ES-I3 (cell line): Measurements from ENCODE around the gene EPB41L1.

ENCODE experiments used
- H3K36me3 ChIP-seq: 2 replicates; pipeline ENCODE4 v1.6.1; 2013; ENCODE audit warnings: mild to moderate bottlenecking, low read length, control low read depth, moderate library complexity; ENCODE audit not compliant: insufficient read depth
- H3K4me1 ChIP-seq: 2 replicates; pipeline ENCODE4 v1.6.1; 2013; ENCODE audit warnings: mild to moderate bottlenecking, control low read depth, low read length; ENCODE audit not compliant: insufficient read depth
- H3K9ac ChIP-seq: 2 replicates; pipeline ENCODE4 v1.6.1; 2013; ENCODE audit warnings: low read depth, mild to moderate bottlenecking, low read length, moderate library complexity
- H3K9me3 ChIP-seq: 2 replicates; pipeline ENCODE4 v1.6.1; 2013; ENCODE audit warnings: mild to moderate bottlenecking, low read length, moderate library complexity; ENCODE audit not compliant: control insufficient read depth, insufficient read depth

EPB41L1 gene

DNA sequence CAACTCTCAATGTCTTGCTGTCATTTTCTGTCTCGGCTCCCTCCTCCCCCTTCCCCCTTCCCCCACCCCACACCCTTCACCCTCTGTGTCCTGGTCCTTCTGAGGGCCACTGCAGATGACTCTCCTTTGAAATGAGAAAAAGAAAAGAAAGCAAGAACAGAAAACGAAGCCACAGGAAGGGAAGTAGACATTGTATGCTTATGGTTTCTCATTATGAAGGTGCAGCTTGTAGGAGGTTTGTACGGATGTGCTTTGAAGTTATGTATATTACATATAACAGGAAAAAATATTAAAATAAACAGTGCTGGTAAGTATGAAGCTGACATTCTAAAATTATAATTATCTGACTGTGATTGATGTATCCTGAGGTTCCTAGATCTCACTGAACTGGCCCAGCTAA lies 75.5 kb downstream of the EPB41L1 start:
- Histone ChIP-seq H3K4me1 (no peaks in the 10 kb centered on the region), H3K9me3 (no peaks in the 10 kb centered on the region), H3K9ac (no peak overlapping the region), H3K36me3 (no peaks in the 10 kb centered on the region)

DNA sequence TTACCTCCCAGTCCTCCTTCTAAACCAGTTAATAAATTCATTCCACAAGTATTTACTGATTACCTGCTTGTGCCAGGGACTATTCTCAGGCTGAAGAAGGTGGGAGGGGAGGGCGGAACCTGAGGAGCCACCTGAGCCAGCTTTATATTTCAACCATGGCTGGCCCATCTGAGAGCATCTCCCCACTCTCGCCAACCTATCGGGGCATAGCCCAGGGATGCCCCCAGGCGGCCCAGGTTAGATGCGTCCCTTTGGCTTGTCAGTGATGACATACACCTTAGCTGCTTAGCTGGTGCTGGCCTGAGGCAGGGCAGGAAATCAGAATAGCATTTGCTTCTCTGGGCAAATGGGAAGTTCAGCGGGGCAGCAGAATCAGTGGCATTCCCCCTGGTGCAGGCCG lies 76.8 kb downstream of the EPB41L1 start:
- Histone ChIP-seq H3K36me3 (no peaks in the 10 kb centered on the region), H3K9me3 (no peaks in the 10 kb centered on the region), H3K9ac (no peak overlapping the region), H3K4me1 (no peaks in the 10 kb centered on the region)

DNA sequence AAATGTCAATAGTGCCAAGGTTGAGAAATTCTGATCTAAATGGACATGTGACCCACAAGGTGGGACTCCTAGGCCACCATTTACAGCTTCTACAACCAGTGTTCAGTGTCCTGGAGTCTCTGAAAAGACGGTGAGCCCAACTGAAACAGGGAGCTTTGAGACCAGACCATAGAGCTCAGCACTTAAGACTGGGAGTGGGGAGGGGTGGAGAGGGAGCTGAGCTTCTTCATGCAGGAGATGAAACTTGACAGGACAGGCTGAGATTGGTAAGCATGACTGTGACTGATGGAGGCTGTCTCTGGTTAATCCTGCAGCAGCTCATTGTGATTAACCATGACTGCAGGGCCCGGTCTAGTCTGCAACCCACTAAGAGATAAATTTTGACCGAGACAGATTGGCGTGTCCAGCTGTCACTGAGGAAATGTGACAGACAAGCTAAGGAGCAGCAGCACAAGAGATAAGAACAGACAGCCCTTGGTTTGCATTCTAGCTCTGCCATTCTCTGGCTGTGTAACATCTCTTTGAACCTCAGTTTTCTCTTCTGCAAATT lies 80.3 kb downstream of the EPB41L1 start:
- peaks cover 4% of the 10 kb centered on the region; the same call in 1 of the 2 replicates for H3K4me1 ChIP-seq
- H3K36me3 ChIP-seq: no peaks in the 10 kb centered on the region
- no peaks in the 10 kb centered on the region for H3K9me3 ChIP-seq
- no peak overlapping the region for H3K9ac ChIP-seq

DNA sequence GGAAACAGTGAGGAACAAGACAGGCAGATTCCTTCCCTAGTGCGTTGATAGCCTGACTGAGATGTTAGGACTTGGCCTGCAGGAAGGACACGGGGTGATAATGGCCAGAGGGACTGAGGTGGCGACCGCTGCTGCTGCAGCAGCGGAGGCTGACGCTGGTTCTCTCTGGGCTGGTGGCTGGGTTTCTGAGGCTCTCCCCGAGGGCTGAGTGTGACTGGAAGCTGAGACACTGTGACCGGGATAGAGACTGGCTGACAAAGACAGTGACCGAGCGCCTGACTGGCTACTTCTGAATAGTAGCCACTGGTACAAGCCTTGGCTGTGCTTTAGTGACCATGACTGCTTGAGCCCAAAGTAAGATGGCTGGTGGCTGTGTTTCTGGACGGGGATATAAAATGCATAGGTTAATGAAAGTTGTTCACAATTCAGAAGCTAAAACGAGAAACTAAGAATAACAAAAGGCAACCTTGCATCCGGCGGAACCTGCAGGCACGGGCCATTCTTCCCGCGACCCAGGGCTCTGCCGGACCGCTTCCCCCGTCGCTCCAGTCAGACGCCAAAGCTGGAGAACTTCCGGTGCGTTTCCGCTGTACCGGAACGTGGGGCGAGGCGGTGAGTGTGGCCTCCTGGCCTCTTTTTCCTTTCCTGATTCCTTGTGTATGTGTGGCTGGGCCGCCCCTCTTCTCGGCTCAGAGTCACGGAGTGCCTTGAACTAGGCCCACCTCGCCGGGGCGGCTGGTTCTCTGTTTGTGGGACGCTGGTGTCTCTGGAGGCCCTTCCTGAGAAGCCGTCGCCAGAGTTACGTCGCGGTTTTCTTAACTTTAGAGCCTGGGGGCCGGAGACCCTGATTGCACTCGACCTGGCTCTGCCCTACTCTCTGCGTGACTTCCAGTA lies 81.6 kb downstream of the EPB41L1 start, which contains the start of gene AAR2:
TSS of gene AAR2 (plus strand) at position 587 of the 894 bp plus-strand sequence. CDS start 3,391 bp downstream, outside the sequence.
- Histone ChIP-seq H3K4me1 (peaks cover 4% of the 10 kb centered on the region; the same call in 1 of the 2 replicates), H3K9ac (peak within 1 kb of the TSS; percentile 76), H3K9me3 (no peaks in the 10 kb centered on the region)

DNA sequence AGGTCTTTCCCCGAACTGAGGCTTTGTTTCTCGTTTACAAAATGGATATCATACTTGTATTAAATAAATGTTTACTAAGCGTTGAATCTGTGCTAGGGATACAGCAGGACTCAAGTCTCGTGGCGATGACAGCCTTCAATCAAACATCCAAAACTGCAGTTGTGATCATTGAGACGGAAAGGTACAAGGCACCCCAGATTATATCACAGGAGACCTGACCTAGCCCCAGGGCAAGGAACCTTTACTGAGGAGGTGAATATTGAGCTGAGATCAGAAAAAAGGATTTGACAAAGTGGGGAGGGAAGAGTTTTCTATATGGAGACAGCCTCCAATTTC lies 82.2 kb downstream of the EPB41L1 start:
- no peaks in the 10 kb centered on the region for H3K9me3 ChIP-seq
- peak overlapping the region; percentile 76 for H3K9ac ChIP-seq
- peaks cover 4% of the 10 kb centered on the region; the same call in 1 of the 2 replicates for H3K4me1 ChIP-seq
- H3K36me3 ChIP-seq: peaks cover 7% of the 10 kb centered on the region; the same call in 1 of the 2 replicates

More for the DNA sequence above, 81.6 kb downstream of the EPB41L1 start, which contains the start of gene AAR2:
- peaks cover 7% of the 10 kb centered on the region; the same call in 1 of the 2 replicates for H3K36me3 ChIP-seq

DNA sequence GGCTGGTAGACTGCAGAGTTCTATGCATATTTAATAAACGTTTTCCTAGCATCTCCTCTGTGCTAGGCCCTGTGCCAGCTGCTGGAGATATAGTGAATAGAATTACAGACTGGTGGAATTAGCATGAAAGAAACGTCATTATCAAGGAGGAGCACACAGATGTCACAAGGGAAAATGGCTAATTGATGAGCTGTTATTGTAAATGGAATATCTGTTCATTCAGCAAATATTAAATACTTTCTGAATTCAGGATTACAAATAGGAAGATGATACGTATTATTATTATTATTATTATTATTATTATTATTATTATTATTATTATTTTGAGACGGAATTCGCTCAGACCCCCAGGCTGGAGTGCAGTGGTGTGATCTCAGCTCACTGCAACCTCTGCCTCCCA lies 82.9 kb downstream of the EPB41L1 start:
- no peaks in the 10 kb centered on the region for H3K9me3 ChIP-seq
- peak overlapping the region; percentile 76 for H3K9ac ChIP-seq
- H3K36me3 ChIP-seq: peaks cover 7% of the 10 kb centered on the region; the same call in 1 of the 2 replicates
- peaks cover 4% of the 10 kb centered on the region; the same call in 1 of the 2 replicates for H3K4me1 ChIP-seq

DNA sequence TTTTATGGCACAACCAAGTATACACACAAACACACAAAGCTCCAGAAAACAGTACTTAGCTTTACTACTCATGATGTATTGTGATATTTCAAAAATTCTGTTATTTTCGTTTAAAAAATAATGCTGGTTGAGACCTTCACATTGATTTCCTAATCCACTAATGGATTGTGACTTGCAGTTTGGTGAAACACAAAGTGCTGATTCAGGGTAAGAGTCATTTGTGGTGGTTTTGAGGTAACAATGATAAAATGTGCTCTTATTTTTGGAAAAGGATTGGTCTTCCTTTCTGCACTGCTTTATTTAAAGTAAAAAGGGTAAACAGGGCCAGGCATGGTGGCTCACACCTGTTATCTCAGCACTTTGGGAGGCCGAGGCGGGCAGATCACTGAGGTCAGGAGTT lies 83.6 kb downstream of the EPB41L1 start:
- H3K9me3 ChIP-seq: no peaks in the 10 kb centered on the region
- no peak overlapping the region for H3K9ac ChIP-seq
- peaks cover 7% of the 10 kb centered on the region; the same call in 1 of the 2 replicates for H3K36me3 ChIP-seq
- peaks cover 4% of the 10 kb centered on the region; the same call in 1 of the 2 replicates for H3K4me1 ChIP-seq

DNA sequence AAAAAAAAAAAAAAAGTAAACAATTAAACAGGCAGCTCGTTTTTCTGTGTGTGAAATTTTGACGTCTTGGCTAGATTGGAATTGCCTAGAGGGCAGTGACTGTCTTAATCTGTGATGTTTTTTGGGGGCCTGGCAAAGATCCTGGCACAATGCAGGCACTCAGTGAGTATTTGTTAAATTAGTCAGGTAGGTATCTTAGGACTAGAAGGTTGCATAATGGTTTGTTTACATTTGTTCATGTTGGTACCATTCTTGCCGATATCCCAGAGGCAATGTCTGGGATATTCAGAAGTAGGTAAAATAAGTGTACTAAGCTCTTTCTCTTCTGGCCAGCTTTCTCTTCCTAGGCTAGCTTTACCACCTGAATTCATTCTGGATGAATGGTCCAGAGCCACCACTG lies 84.2 kb downstream of the EPB41L1 start:
- H3K36me3 ChIP-seq: peaks cover 13% of the 10 kb centered on the region; the same call in 1 of the 2 replicates
- no peaks in the 10 kb centered on the region for H3K9me3 ChIP-seq
- no peak overlapping the region for H3K9ac ChIP-seq
- peaks cover 4% of the 10 kb centered on the region; the same call in 1 of the 2 replicates for H3K4me1 ChIP-seq

DNA sequence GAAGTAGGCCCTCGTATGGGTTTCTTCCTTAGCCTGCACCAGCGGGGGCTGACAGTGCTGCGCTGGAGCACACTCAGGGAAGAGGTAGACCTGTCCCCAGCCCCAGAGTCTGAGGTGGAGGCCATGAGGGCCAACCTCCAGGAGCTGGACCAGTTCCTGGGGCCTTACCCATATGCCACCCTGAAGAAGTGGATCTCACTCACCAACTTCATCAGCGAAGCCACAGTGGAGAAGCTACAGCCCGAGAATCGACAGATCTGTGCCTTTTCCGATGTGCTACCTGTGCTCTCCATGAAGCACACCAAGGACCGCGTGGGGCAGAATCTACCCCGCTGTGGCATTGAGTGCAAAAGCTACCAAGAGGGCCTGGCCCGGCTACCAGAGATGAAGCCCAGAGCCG lies 85.5 kb downstream of the EPB41L1 start:
- Histone ChIP-seq H3K36me3 (peaks cover 15% of the 10 kb centered on the region; the same call in 1 of the 2 replicates), H3K9ac (no peak overlapping the region), H3K4me1 (peaks cover 4% of the 10 kb centered on the region; the same call in 1 of the 2 replicates)

DNA sequence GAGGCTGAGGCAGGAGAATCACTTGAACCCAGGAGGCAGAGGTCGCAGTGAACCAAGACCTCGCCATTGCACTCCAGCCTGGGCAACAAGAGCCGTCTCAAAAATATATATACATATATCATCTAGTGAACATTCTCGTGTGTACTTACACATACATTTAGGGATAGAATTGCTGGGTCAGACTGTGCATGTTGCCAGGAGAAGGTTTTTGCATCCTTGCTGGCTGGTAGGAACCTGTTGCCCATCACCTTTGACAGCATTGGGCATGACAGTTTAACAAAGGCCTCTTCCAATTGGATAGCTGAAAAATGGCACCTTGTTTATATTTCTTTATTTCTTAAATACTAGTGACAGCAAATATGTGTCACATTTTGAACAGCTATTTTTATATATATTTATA lies 87.1 kb downstream of the EPB41L1 start:
- peaks cover 23% of the 10 kb centered on the region for H3K36me3 ChIP-seq
- H3K9ac ChIP-seq: no peak overlapping the region
- H3K9me3 ChIP-seq: no peaks in the 10 kb centered on the region
- H3K4me1 ChIP-seq: peaks cover 4% of the 10 kb centered on the region; the same call in 1 of the 2 replicates

More for the DNA sequence above, 85.5 kb downstream of the EPB41L1 start:
- no peaks in the 10 kb centered on the region for H3K9me3 ChIP-seq

DNA sequence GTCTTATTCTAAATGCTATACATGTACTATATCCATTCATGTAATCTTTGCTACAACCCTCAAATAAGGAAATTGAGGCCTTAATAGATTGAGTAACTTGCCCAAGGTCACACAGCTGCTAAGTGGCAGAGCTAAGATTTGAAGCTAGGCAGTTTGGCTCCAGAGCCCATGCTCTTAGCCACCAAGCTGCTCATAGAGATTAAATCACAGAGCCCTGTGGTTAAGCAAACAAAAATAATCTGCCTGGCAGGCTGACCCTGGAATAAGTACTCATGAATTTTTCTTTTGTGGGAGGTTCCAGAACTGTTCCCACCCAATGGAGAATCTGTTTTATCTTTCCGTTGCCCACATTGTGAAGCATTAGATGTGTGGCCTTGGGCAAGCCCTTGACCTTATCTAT lies 89.2 kb downstream of the EPB41L1 start:
- H3K9ac ChIP-seq: no peak overlapping the region
- H3K9me3 ChIP-seq: no peaks in the 10 kb centered on the region
- H3K4me1 ChIP-seq: no peaks in the 10 kb centered on the region
- peaks cover 23% of the 10 kb centered on the region for H3K36me3 ChIP-seq

DNA sequence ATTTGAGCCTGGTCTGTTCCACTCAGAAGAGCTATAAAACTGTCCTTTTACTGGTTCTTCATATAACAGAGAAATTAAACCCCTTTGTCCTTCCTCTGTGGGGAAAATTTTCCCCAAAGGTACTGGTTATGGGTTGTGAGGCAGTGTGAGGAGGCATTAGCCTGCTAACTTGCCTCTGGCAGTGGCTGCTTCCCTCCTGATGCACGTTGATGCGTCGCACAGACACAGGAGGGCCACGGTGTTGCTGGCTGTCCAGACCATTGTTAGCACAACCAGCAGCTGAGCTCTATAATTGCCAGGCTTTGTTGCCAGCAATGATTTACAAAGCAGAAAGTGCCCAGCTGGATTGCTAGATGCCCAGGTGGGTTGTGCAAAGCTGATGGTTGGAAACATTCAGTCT lies 91.9 kb downstream of the EPB41L1 start:
- Histone ChIP-seq H3K36me3 (peaks cover 16% of the 10 kb centered on the region), H3K9ac (no peak overlapping the region), H3K4me1 (no peaks in the 10 kb centered on the region), H3K9me3 (no peaks in the 10 kb centered on the region)

DNA sequence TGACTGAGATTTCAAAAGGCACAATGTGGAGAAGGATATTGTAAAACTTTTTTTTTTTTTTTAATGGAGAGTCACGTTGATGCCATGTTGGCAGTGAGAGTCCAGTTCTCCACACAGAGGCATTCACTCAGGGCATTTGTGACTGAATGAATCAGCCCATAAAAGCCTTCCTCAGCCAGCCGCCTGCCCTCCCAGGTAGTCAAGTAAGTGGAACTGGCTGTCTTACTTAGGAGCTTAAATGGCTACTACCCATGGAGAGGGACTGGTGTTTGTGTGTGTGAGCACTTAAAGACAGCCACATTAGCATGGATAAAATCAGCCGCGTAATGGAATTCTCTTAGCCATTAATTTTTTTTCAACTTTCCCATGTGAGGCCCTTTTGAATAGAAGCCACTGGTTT lies 94.3 kb downstream of the EPB41L1 start:
- peaks cover 10% of the 10 kb centered on the region for H3K36me3 ChIP-seq
- H3K9me3 ChIP-seq: no peaks in the 10 kb centered on the region
- no peak overlapping the region for H3K9ac ChIP-seq
- H3K4me1 ChIP-seq: no peaks in the 10 kb centered on the region

DNA sequence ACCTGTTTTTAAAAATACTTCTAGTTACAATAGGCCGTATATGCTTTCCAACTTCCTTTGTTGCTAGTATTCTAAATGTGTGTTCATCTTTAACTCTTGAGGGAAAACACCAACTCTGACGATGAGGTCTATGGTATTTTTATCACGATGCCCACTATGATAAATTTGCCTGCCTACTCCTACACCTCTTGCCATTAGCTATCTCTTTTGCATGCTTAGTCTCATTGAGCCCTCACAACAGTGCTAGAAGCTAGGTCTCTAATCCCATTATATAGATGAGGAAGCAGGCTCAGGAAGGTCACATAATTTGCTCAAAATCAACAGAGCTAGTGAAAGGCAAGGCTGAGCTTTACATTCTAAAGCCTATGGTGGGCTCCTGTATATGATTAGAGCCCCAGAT lies 94.9 kb downstream of the EPB41L1 start:
- H3K9me3 ChIP-seq: no peaks in the 10 kb centered on the region
- no peaks in the 10 kb centered on the region for H3K4me1 ChIP-seq
- no peak overlapping the region for H3K9ac ChIP-seq
- H3K36me3 ChIP-seq: peaks cover 10% of the 10 kb centered on the region
